HCT116 (cell line): ENCODE results near the gene COL23A1.

Experiments
- POLR2A ChIP-seq: IDR thresholded peaks from 2 replicates; pipeline ENCODE4 v1.7.0; 2011; ENCODE audit warnings: borderline replicate concordance; ENCODE audit not compliant: insufficient read depth, insufficient read length; ENCODE audit errors: extremely low read depth
- TF ChIP-seq, protein P1 (sequence below): IDR thresholded peaks from 2 replicates; pipeline ENCODE4 v1.6.1; 2012
- TF ChIP-seq, protein P2 (sequence below), 3 experiments: fragments of 200-600 bp in 1 of 3; sonication (generic) in 1 of 3; IDR thresholded peaks in 2 of 3; conservative IDR thresholded peaks in 1 of 3; 2 replicates each; pipeline ENCODE4 v1.5.1; 2012 to 2017; ENCODE audit warnings: low read depth in 2 of 3, low read length in 2 of 3, antibody characterized with exemption in 1 of 3, borderline replicate concordance in 1 of 3, control low read depth in 1 of 3, mild to moderate bottlenecking in 1 of 3, mixed read lengths in 1 of 3, mixed run types in 1 of 3, moderate library complexity in 1 of 3; ENCODE audit not compliant: insufficient read depth in 1 of 3

- no peak for TF ChIP-seq POLR2A
- TF ChIP-seq, protein P1, sequence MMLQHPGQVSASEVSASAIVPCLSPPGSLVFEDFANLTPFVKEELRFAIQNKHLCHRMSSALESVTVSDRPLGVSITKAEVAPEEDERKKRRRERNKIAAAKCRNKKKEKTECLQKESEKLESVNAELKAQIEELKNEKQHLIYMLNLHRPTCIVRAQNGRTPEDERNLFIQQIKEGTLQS, result no peak
- TF ChIP-seq, protein P2, sequence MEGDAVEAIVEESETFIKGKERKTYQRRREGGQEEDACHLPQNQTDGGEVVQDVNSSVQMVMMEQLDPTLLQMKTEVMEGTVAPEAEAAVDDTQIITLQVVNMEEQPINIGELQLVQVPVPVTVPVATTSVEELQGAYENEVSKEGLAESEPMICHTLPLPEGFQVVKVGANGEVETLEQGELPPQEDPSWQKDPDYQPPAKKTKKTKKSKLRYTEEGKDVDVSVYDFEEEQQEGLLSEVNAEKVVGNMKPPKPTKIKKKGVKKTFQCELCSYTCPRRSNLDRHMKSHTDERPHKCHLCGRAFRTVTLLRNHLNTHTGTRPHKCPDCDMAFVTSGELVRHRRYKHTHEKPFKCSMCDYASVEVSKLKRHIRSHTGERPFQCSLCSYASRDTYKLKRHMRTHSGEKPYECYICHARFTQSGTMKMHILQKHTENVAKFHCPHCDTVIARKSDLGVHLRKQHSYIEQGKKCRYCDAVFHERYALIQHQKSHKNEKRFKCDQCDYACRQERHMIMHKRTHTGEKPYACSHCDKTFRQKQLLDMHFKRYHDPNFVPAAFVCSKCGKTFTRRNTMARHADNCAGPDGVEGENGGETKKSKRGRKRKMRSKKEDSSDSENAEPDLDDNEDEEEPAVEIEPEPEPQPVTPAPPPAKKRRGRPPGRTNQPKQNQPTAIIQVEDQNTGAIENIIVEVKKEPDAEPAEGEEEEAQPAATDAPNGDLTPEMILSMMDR (IDR thresholded peaks at IDR 0.05 in 2 of 3, conservative IDR thresholded peaks at IDR 0.05 in 1 of 3; ENCODE audit: borderline replicate concordance in 1 of 3, insufficient read depth in 1 of 3, low read depth in 2 of 3, low read length in 2 of 3), result no peak
Measured at GRCh38 chr5:178572617-178573016, 17.6 kb downstream of the COL23A1 start.
